GM20431 (cell line): Measurements from ENCODE around the gene RAB31.
"Not testable (repeated sequence)": the region's sequence is repeated elsewhere in the genome, so short reads cannot be mapped to it uniquely, and the experiment has no call there.

Source experiments
- in situ Hi-C: fragments of 300-500 bp; cut with MseI, MboI; formaldehyde crosslinking; loops from one replicate; pipeline ENCODE4 v1.15.0; 2020; ENCODE audit warnings: low sequenced_read_pairs; ENCODE audit not compliant: unreplicated experiment

RAB31 gene

GRCh38 chr18:9897787-9898291, 189.7 kb downstream of the RAB31 start:
- in situ Hi-C loops, result not testable (repeated sequence)

- in situ Hi-C loops, result no loop called here
These were observed 190.9 kb downstream of the RAB31 start for GRCh38 chr18:9898792-9899549.

- in situ Hi-C loops, result not testable (repeated sequence)
These were observed 191.4 kb downstream of the RAB31 start for GRCh38 chr18:9899550-9899930.

- in situ Hi-C loops, result no loop called here
These were observed 192.6 kb downstream of the RAB31 start for GRCh38 chr18:9900699-9901098.

GRCh38 chr18:9901377-9901776, 193.3 kb downstream of the RAB31 start:
- in situ Hi-C loops, result no loop called here

- in situ Hi-C loops, result not testable (repeated sequence)
These were observed 194.2 kb downstream of the RAB31 start for GRCh38 chr18:9902264-9902663.

GRCh38 chr18:9902832-9903231, 194.7 kb downstream of the RAB31 start:
- in situ Hi-C loops, result no loop called here

- in situ Hi-C loops, result no loop called here
These were observed 197.4 kb downstream of the RAB31 start for GRCh38 chr18:9905401-9905922.

- in situ Hi-C loops, result no loop called here
These were observed 198.4 kb downstream of the RAB31 start for GRCh38 chr18:9906481-9906880.

- in situ Hi-C loops, result no loop called here
These were observed 199.8 kb downstream of the RAB31 start for GRCh38 chr18:9907867-9908266.

- in situ Hi-C loops, result no loop called here
These were observed 202.0 kb downstream of the RAB31 start for GRCh38 chr18:9910071-9910470.

- in situ Hi-C loops, result no loop called here
These were observed 202.6 kb downstream of the RAB31 start for GRCh38 chr18:9910661-9911060.

- in situ Hi-C loops, result no loop called here
These were observed 203.1 kb downstream of the RAB31 start for GRCh38 chr18:9911226-9911625.
